H1 (cell line): ENCODE results near the gene SMG1. TPM values are rescaled to one million over a fixed set of nuclear protein-coding genes. Genes with fewer than 3 reads are reported as not detected.

Source experiments
- BCL11A ChIP-seq, 2 experiments: IDR thresholded peaks; one replicate each; pipeline ENCODE4 v1.6.1; 2011; ENCODE audit warnings: low read depth in 2 of 2, low read length in 2 of 2, mild to moderate bottlenecking in 2 of 2
- CEBPB ChIP-seq: IDR thresholded peaks from 2 replicates; pipeline ENCODE4 v1.6.1; 2012; ENCODE audit warnings: low read depth, low read length
- CHD7 ChIP-seq: fragments of 300-600 bp; sonication (generic); IDR thresholded peaks from 2 replicates; pipeline ENCODE4 v1.7.1; 2012; ENCODE audit warnings: low read length, moderate library complexity, mild to moderate bottlenecking, inconsistent platforms; ENCODE audit not compliant: insufficient replicate concordance
- CTBP2 ChIP-seq: IDR thresholded peaks from 2 replicates; pipeline ENCODE4 v1.7.0; 2011; ENCODE audit warnings: borderline replicate concordance, mild to moderate bottlenecking, moderate library complexity, mixed read lengths, low read length; ENCODE audit not compliant: insufficient read depth, insufficient read length
- HDAC2 ChIP-seq, 2 experiments: fragments of 300-600 bp in 1 of 2; sonication (generic) in 1 of 2; IDR thresholded peaks; 2 replicates each; pipeline ENCODE4 v1.6.1; 2011 to 2012; ENCODE audit warnings: low read depth in 2 of 2, low read length in 2 of 2, mild to moderate bottlenecking in 2 of 2, moderate library complexity in 2 of 2, borderline replicate concordance in 1 of 2, inconsistent platforms in 1 of 2
- MAFK ChIP-seq: IDR thresholded peaks from 2 replicates; pipeline ENCODE4 v1.6.1; 2012; ENCODE audit warnings: low read depth, mild to moderate bottlenecking, improper control_type of control experiment, low read length
- RAD21 ChIP-seq, 2 experiments: IDR thresholded peaks in 1 of 2; conservative IDR thresholded peaks in 1 of 2; 2 replicates each; pipeline ENCODE4 v1.6.1; 2011; ENCODE audit warnings: low read depth in 2 of 2, low read length in 2 of 2, improper control_type of control experiment in 1 of 2, inconsistent platforms in 1 of 2, mild to moderate bottlenecking in 1 of 2, moderate library complexity in 1 of 2
- SIRT6 ChIP-seq: IDR thresholded peaks from one replicate; pipeline ENCODE4 v1.7.1; 2012; ENCODE audit warnings: low read length, inconsistent platforms
- SP2 ChIP-seq: IDR thresholded peaks from 2 replicates; pipeline ENCODE4 v1.6.1; 2012; ENCODE audit warnings: mild to moderate bottlenecking, low read length, inconsistent platforms
- polyA plus RNA-seq, 7 experiments: library from polyadenylated mRNA; depleted of rRNA in 3 of 7; stranded (reverse) in 5 of 7; unstranded in 2 of 7; fragments of >200 nt in 5 of 7; fragments of 200-250 nt in 2 of 7; gene quantifications; 1 replicate in 5 of 7; 2 replicates in 1 of 7; 4 replicates in 1 of 7; pipeline versions ENCODE4 v1.2.1 to v1.2.3, GENCODE V29; 2011 to 2013; ENCODE audit warnings: missing spikeins in 2 of 7, mixed read lengths in 2 of 7
- total RNA-seq: library from RNA; stranded (reverse); fragmentation: NEBNext Ultra II Directional; extraction: Animal tissue kit (Norgen Biotek cat#: 25700); gene quantifications from 2 replicates; pipeline ENCODE4 v1.2.1, GENCODE V29; 2021

The SMG1 gene
- total and polyA plus RNA-seq, 2 of the 8 experiments (the other 6 are each of a cell fraction or from before 2014, with no cell fraction given), result 14.9 to 90.6 TPM

GRCh38 chr16:18789850-18790706 is 136.1 kb downstream of the SMG1 start, which contains the start of gene RPS15A (continued):
- TF ChIP-seq CHD7, result no peak
- TF ChIP-seq BCL11A (IDR thresholded peaks at IDR 0.05; ENCODE audit: low read depth in 2 of 2, low read length in 2 of 2), result no peak
- no peak for TF ChIP-seq SIRT6
- no peak for TF ChIP-seq CEBPB
- no peak for TF ChIP-seq RAD21 (IDR thresholded peaks at IDR 0.05 in 1 of 2, conservative IDR thresholded peaks at IDR 0.05 in 1 of 2; ENCODE audit: low read depth in 2 of 2, low read length in 2 of 2)
- no peak for TF ChIP-seq CTBP2
- TF ChIP-seq SP2, result no peak
- TF ChIP-seq MAFK, result no peak
- TF ChIP-seq HDAC2 (IDR thresholded peaks at IDR 0.05; ENCODE audit: borderline replicate concordance in 1 of 2, low read depth in 2 of 2, low read length in 2 of 2), result no peak
